ENCODE results near the gene CBX5.
"Not testable (repeated sequence)": the region's sequence is repeated elsewhere in the genome, so short reads cannot be mapped to it uniquely, and the experiment has no call there.

CBX5 gene

DNA sequence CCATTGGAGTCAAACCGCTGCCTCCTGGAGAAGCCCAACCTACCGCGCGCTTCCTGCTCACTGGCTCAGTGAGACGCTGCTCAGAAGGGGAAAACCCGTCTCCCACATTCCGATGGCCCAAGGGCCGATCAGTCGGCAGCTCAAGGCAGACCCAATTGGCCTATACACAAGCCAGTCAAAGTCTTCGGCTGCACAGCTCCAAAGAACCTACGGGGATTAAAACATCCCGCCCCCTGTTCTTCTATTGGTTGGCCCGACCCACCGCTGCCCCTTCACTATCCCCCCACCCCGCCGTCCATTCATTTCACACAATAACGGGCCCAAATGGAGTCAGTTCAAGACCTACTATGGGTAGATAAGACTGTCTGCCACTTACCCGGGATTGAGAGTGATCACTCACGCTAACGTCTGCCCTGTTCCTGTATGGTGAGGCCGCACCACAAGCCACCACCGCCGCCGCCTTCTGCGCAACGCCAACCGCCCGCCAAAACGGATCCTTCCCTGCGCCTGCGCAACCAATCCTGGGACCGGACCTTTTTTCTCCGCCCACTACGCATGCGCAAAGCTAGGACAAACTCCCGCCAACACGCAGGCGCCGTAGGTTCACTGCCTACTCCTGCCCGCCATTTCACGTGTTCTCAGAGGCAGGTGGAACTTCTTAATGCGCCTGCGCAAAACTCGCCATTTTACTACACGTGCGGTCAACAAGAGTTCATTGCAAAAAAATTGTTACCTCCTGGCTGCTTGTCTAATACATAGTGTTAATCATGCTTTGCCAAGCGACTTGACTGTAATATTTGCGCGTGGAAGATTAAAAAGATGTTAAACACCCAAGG, at the start of gene CBX5:
CBX5 (minus strand) TSS at position 491 of the 836 bp plus-strand sequence. CDS start 22,472 bp downstream, outside the sequence.
- peak; percentile 100 for DNase-seq

DNA sequence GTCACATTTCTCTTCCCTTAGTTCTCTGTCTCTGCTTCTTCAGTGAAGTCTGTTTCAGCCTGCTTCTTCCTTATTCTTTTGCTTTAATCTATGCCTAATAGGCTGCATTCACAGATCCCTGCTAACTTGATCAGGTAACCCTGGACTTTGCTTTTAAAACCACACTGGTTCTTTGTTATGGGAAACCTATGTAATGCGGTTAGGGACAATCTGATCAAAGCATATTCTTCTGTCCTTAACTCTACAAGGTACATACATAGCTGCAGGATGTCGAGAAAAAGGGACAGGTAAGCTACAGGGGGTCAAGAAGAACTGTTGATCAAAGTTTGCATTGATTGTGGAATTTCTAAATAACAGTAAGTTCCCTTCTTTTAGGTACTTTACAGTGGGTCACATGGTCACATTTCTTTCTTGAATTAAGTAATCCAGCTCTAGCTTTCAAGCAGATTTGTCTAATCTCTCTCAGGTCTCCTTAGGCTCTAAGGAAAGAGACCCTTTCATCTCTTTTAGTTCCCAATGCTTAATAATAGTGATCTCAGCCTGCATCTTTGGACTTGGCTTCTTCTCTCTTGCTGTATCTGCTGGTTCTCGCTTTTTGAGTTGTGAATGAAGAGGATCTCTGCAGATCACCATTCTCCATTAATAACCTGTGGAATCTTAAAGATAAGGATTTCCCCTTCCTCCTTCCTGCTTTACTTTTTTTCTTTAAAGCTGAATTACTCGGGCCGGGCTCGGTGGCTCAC, 48.8 kb upstream of the CBX5 start:
- no peak for DNase-seq

DNA sequence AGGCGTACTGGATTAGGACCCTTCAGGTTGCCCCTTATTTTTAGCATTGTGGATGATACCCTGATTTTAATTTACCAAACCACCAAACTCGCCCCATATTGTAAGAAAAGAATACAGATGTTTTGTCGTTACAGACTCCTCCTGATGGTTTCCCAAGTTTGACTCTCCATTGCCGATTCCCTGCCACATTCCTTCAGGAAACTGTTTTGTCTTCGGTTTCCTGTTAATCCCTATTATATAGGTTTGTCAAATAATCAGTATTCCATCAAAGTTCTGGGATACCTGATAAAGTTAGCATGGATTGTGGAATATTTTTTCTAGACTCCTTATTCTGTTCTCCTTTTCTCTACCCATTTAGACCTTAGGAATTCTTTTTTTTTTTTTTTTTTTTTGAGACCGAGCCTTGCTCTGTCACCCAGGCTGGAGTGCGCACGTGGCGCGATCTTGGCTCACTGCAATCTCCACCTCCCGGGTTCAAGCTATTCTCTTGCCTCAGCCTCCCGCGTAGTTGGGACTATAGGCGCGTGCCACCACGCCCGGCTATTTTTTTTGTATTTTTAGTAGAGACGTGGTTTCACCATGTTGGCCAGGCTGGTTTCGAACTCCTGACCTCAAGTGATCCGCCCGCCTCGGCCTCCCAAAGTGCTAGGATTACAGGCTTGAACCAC, 45.7 kb upstream of the CBX5 start:
- DNase-seq, result not testable (repeated sequence)

DNA sequence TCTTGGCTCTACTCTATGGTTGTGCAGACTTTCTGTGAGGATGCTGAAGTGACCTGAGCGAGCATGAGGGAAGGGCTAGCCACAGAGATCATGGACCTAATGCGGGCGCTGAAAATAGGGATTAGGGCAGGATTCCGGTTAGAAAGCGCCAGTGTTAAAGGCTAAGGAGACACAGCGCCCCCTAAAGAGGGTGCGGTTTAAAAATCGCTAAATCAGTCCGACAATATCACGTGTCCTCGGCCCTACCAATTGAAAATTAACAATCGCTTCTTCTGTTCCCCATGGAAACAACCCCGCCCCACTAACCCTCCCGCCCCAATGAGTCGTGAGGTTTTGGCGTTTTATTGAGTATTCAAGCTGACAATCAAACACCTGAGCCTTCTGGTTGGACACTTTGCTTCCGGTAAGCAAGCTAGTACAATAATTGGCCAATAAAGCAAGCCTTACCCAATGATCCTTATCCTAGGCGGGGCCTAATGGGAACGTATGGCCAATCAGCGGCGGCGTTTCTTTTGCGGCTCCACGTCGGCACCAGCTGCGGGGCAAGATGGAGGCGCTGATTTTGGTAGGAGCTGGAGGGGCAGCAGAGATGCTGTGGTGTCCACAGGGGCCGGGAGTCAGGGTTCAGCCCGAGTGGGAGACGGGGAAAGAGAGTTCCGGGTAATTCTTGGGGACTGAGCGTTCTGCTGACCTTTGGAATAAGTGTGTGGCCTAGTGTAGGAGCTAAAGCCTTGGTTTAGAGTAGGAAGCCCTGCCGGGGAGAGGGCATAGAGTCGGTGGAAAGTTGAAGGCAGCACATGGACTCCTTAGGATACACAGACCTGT, 44.9 kb upstream of the CBX5 start, which contains the start of gene COPZ1:
COPZ1 (plus strand) TSS at position 515 of the 825 bp plus-strand sequence; CDS start at position 548, 33 bp downstream.
- peak; percentile 99 for DNase-seq

DNA sequence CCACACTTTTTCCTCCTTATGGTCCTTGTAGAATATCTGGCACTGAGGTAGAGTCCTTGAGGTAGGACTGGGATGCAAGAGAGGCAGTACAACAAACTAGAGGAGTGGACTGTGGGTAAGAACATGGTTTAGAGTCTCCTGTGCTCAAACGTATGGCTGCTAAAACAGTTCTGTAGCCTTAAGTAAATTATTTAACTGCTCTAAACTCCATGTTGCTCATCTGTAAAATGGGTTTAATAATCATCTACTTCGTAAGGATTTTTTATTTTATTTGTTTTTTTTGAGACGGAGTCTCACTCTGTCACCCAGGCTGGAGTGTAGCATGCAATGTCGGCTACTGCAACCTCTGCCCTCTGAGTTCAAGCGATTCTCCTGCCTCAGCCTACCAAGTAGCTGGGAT, 41.4 kb upstream of the CBX5 start:
- no peak for DNase-seq

DNA sequence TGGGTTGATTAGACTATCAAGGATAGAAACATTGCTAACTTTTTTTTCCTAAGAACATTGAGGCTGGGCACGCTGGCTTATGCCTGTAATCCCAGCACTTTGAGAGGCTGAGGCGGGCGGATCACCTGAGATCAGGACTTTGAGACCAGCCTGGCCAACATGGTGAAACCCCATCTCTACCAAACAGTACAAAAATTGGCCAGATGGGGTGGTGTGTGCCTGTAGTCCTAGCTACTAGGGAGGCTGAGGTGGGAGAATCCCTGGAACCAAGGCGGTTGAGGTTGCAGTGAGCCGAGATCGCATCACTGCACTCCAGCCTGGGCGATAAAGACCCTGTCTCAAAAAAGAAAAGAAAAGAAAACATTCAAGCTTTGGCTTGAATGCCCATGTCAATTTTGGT, 32.4 kb upstream of the CBX5 start:
- not testable (repeated sequence) for DNase-seq

DNA sequence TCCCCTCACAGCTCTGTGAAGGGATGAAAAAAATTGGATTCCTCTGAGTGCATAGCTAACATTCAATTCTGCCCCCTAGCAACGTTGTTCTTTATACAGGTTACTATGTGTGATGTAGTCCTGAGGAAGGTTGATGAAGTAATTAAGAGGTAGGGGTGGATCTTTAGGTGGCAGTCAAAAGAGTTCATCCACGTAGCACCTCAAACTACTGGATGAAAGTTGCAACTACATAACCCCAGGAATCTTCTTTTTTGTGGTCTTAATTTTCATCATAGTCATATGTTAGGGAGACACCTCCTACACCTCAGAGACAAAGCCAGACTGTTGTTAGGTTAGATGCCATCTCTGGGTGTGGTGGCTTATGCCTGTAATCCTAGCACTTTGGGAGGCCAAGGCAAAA, 31.1 kb upstream of the CBX5 start:
- DNase-seq, result no peak

DNA sequence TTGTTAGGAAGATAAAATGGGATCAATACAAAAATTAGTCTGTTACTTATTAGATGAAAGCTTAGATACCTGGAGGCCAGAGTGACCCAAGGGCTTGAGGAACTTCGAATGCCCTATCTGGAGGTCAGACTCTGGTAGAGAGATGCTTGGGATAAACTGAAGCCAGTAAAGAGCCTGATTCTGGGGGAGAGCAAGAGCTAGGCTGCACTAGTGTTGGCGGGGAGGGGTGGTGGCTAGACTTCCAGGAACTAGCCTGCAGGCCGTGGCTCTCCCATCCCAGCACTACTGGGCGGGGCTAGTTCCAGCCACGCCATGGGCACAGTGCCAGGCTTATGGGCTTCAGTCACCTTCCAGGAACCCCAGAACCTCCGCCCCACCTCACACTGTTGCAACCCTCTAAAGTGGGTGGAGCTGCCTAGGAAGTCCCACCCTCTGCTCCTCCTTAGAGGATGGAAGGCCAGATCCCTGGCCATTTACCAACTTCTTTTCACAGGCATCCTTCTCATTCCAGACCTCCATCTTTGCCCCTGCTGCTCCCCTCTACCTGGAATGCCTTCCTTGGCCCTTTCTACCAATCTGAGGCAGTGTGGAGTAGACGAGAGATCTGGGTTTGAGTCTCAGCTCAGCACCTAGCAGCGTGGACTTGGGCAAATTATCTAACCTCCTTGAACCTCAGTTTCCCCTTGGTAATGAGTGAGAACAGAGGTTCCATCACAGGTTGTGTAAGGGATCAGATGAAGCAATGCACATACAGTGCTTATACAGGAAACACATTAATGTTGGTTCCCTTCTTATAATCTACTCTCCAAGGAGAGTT, 27.2 kb upstream of the CBX5 start:
- peak; percentile 58 for DNase-seq

DNA sequence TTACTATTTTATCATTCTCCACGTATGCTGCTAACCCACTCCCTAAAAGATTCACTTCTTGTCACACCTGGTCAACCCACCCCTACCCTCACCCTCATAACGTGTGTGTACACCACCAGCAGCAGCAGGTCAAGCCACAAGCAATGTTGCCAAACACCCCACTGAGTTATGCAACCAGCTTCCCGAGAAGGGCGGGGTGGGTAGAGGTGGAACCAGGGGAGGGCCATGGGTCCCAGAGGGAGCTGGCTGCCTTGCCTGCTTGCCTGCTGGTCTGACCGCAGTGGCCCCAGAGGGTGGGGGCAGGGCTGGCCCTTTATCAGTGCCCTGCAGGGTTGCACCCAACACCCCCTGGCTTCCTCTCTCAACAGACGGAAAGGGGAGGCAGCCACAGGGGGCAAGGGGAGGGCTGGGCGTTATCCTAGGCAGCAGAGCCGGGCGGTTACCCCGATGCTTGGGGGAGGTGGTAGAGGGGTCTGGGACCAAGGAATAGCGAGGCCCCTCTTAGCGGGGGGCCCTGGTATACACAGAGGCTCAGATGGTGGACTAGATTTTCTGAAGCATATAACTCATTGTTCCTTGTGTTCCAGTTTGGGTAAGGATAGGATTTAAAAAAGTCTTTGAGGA, 24.4 kb upstream of the CBX5 start:
- peak; percentile 48 for DNase-seq

DNA sequence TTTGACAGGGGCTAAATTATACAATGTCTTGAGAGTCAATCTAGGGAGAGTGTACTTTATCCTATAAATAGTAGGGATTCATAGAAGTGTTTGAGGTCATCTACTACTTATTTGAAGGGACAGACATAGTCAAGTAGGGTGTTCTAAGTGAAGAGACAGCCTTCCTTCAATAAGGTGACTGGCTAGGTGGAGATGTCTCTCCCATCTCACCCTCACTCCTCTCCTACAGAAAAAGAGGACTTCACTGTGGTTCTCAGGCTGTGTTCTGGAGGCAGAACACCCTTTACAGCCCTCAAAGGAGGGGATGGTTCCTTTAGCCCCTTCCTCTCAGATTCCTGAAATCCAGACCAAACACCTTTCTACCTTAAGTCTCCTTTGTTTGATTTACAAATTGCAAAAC, 23.7 kb upstream of the CBX5 start:
- DNase-seq, result no peak

DNA sequence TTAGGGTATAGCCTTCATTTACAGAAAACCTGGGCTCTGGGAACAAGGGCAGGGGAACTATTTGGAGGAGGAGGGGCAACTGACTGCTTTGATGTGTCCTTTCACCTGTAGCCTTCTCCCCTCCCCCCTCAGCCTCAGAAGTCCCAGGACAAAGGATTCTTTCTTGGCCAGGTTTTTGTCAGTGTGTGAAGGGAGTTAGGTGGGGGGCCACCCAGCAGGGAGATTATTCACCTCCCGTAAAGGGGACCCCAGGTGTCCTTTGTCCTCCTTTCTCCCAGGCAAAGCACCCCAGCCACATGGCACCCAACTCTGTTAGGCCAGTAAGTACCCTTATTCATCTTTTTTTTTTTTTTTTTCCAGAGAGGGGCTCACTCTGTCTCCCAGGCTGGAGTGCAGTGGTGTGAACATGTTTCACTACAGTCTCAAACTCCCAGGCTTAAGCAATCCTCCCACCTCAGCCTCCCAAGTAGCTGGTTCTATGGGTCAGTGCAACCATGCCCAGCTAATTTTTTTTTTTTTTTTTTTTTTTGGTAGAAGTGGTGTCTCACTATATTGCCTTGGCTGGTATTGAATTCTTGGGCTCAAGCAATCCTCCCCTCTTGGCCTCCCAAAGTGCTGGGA, 21.6 kb upstream of the CBX5 start:
- no peak for DNase-seq

DNA sequence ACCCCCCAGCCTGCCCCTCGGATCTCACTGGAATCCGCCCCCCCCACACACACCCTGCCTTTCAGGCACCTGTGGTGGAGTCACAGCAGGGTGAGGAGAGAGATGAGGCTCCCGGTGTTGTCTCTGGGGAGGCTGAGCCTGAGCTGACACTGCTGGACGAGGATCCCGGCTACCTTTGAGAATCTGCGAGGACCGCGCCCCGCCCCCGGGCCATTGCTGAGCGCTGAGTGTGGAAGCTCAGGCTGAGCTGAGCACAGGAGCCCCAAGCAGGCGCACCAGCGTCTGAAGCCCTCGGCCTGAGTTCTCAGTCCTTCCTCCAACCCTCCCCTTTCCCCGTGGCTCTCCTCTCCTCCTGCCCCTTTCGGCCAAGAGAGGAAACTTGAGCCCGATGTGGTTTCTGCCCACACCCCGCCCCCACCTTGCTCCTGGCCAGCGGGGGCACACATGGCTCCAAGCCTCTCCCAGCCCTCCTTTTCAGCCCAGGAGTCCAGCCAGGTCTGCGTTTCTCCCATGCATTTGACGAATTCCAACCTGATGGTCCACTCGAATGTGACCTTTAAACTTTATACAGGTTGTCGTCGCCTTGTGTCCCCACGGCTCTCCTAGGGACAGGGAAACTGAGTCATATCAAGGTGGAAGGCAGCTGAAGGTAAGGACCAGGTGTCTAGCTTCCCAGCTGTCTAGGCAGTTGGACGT, 21.0 kb upstream of the CBX5 start, which contains the start of gene NFE2:
NFE2 (minus strand) TSS at position 284 of the 696 bp plus-strand sequence. CDS start 5,767 bp downstream, outside the sequence.
- DNase-seq, result no peak

DNA sequence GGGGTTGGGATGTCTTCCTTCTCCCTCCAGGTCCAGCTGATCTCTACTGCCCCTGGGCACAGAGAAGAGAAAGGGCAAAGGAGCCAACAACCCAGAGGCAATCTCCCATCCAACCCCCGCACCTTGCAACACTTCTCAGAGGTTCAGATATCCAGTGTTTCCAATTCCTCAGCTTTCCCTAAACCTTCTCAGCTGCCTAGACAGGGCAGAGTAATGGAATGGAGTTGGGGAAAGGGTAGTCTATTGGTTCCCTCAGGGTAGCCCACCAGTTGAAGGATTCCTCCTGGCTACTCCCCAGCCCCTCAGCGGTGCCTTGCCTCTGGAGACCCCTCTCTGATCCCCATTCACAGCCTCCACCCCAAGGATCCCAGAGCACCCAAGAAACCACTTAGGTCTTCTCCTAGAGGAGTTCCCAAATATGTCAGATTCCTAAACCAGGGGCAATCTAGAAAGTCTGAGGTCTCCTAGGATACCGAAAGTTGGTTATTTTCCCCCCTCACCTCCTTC, 20.4 kb upstream of the CBX5 start:
- DNase-seq, result no peak

DNA sequence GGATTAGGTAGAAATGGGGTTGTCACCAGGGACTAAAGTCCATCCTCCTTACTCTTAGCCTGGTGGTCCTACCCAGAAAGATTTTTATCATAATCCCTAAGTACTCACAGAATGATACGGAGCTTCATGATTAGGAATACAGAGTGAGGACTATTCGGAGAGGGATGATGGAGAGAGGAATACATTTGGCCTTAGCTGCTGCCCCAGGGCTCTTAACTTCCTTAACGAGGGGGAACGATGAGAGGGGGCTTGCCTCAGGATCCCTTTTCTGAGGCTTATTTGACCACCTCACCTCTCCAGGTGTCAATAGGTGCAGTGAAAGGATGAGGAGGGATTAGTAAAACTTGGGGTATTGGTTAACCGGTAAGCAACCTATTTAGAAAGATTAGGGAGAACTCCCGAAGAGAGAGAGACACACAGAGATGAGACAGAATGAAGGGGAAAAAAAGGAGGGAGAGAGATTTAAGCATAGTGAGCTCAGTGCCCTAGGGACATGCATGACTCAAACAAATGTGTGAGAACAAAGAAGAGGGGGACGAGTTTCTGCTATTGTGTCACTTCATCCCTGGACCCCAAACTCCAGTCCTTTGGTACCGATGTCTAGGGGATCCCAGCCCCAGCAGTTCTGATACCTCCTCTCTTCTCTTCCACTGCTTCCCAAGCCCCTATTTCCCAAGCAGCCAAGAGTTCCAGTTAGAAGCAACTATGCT, 19.7 kb upstream of the CBX5 start:
- DNase-seq, result no peak

DNA sequence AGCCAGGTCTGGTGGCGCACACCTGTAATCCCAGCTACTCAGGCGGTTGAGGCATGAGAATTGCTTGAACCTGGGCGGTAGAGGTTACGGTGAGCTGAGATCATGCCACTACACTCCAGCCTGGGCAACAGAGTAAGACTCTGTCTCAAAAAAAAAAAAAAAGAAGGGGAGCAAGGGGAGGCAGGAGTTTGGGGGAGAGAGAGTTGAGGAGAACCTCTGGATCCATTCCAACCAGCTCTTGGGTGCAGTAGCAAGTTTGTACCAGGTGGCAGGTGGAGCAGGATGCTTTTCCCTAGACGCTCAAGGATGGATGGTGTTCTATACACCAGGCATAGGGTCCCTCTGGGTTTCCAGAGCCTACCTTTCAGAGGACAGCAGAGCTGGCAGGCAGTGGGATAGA, 19.0 kb upstream of the CBX5 start:
- no peak for DNase-seq

DNA sequence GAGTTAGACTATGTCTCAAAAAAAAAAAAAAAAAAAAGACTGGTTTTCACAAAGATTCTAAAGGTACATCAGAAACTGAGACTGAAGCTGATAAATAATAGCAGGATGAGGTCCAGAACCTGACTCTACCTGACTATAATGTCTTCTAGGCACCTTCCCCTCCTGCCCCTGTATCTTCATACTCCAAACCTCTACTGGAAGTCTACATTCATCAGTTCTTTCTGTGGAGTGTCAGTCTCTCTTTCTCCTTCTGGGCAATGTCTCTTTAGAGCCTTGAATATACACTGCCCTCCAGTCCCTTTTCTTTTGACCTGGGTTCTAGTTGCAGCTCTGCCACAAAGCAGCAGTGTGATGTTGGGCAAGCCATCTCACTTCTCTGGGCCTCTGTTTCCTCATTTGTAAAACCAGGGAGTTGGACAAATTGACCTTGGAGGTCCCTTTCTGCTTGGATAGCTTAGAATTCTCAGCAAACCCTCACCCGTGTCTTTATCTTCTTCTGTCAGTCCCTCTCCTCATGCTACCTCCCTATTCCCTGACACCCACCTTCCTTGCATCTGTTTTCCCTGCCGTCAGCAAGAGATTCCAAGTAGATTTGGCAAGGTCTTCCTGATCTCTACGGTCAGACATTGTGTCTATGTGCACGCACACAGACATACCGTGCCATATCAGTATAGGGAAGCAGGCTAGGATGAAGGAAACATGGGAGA, 16.6 kb upstream of the CBX5 start:
- no peak for DNase-seq

DNA sequence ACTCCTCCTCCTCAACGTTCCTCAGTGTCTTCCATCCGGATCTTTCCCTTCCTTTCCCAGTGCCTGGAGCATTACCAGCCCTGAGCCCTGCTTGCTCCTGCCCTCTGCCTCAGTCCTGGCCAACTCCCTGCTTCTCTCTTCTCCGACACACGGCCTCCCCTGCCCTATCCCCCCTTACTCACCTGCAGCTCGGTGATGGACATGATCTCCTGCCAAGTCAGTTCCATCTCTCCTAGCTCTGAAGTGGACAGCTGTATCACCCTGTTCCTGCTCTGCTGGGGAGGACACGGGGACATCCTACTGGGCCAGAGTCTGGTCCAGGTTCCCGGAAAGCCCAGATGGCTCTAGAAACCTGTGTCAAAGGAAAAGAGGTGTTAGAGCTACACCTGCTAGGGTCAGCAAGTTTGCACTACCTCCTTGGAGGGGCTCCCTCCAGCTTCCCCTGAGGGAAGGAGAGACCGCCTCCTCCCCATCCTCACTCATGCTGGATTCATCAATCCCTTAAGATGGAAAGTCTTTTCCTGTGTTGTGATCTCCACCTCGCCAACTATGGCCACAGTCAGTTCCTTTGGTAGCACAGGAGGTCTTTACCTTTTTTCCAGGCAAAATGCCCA, 15.1 kb upstream of the CBX5 start:
- no peak for DNase-seq
